Stimulated activated CD4-positive, alpha-beta T cell treated with anti-CD3 and anti-CD28 coated beads, Interleukin-1b, Interleukin-23, amount 100 ng/mL, for 48 hours (primary cell): ENCODE measurements around the gene LUZP2.
"Not testable (repeated sequence)": the region's sequence is repeated elsewhere in the genome, so short reads cannot be mapped to it uniquely, and the experiment has no call there.

Experiments used
- DNase-seq: peaks from one replicate; pipeline ENCODE4 v3.0.0-alpha.2; 2020

Gene LUZP2

GRCh38 chr11:24932110-24933000 lies 435.5 kb downstream of the LUZP2 start:
- no peak for DNase-seq

GRCh38 chr11:24934733-24935439 lies 438.0 kb downstream of the LUZP2 start:
- DNase-seq = no peak

DNA sequence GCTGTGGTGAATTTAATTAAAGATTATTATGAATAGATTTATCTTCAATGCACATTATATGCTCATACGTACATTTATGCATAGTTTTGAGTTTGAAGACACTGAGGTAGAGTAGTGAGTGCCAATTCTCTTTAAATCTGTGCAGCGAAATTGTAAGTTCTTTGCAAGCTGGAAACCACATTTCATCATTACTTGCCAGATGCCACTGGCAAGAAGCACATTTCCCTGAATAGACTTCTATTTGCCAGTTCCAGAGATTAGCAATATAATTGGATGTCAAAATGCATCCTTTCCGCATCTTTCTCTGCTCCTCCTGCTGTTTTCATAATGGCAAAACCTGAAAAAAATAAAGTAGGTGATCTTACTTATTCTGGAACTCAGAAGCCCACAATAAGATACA lies 448.0 kb downstream of the LUZP2 start:
- DNase-seq = no peak

DNA sequence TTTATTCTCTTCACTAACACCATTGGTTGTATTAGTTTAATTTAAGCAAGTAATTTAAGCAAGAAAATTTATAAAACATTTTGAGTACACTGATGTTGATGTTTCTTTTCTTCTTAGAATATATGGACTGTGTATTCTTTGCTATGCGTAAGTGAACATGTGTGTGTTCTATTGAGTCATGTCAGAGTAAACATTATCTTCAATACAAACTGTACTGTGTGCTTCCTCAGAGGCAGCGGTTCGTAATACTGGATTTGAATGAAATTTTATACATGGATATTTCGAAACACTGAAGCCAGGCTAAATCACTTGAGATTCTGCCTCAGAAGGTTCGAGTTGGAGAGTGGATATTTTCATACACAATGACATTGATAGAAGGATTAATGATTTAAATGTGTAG lies 452.6 kb downstream of the LUZP2 start:
- no peak for DNase-seq

GRCh38 chr11:24963852-24964251 lies 467.0 kb downstream of the LUZP2 start:
- DNase-seq = no peak

DNA sequence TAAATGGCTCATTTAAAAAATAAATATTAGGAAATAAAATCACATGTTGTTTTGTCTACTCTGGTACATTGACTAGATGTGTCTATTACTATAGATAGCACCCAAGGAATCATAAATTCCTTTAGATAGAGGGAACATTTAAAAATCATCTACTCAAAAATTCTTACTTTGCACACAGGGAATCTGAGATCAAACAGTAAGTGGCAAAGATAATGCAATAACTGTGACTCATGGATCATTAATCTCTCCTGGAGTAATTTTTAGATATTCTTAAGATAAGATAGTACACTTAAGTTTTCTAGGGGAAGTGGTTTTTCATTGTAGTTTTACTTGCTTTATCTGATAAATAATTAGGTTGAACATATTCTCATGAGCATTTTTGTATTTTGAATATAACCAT lies 468.9 kb downstream of the LUZP2 start:
- no peak for DNase-seq

- not testable (repeated sequence) for DNase-seq
Observed at GRCh38 chr11:24993903-24994302, 497.1 kb downstream of the LUZP2 start.

- DNase-seq = not testable (repeated sequence)
Observed at GRCh38 chr11:24999929-25000328, 503.1 kb downstream of the LUZP2 start.

DNA sequence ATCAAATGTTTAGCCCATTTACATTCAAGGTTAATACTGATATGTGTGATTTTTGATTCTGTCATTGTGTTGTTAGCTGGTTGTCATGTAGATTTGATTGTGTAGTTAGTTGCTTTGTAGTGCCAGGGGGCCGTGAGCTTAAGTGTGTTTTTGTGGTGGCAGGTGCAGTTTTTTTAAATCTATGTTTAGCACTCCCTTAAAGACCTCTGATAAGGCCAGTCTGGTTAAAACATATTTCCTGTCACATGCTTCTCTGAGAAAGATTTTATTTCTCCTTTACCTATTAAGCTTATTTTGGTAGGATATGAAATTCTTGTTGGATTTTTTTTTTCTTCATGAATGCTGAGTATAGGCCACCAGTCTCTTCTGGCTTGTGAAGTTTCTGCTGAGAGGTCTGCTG lies 540.6 kb downstream of the LUZP2 start:
- DNase-seq = no peak

DNA sequence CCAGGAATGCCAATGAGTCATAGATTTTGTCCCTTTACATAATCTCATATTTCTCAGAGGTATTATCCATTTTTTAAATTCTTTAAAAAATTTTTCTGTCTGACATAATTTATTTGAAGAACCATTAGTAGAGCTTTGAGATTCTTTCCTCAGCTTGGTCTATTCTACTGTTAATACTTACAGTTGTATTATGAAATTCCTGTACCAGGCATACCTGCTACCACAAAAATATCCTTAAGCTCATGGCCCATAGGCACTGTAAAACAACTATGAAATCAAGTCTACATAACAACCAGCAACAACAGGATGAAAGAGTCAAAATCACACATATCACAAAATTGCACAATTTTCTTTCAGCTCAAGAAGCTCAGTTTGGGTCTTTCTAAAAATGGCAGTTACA lies 541.3 kb downstream of the LUZP2 start:
- DNase-seq = no peak

- no peak for DNase-seq
Observed at GRCh38 chr11:25039165-25039564, 542.3 kb downstream of the LUZP2 start.

- no peak for DNase-seq
Observed at GRCh38 chr11:25048632-25049031, 551.8 kb downstream of the LUZP2 start.

- no peak for DNase-seq
Observed at GRCh38 chr11:25052844-25053243, 556.0 kb downstream of the LUZP2 start.

- DNase-seq = no peak
Observed at GRCh38 chr11:25057861-25058260, 561.0 kb downstream of the LUZP2 start.

DNA sequence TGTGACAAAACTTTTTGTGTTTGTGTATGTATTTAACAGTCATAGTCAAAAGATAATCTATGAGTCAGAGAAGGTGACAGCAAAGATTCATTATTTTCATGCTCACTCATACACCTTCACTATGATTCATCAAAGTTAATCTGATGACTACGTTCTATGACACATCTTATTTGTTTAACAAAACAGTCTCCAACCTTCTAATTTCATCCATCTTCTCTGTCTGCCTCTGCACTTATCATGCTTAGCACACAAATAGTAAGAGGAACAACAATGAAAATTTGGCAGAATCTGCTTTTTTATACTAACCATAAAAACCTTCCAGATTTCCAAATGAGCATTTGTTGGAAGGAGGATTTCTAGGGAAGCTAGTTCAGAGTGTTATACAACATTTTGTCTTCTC lies 568.9 kb downstream of the LUZP2 start:
- DNase-seq = no peak

GRCh38 chr11:25066706-25067105 lies 569.9 kb downstream of the LUZP2 start:
- DNase-seq = no peak

- DNase-seq = no peak
Observed at GRCh38 chr11:25068451-25068850, 571.6 kb downstream of the LUZP2 start.

DNA sequence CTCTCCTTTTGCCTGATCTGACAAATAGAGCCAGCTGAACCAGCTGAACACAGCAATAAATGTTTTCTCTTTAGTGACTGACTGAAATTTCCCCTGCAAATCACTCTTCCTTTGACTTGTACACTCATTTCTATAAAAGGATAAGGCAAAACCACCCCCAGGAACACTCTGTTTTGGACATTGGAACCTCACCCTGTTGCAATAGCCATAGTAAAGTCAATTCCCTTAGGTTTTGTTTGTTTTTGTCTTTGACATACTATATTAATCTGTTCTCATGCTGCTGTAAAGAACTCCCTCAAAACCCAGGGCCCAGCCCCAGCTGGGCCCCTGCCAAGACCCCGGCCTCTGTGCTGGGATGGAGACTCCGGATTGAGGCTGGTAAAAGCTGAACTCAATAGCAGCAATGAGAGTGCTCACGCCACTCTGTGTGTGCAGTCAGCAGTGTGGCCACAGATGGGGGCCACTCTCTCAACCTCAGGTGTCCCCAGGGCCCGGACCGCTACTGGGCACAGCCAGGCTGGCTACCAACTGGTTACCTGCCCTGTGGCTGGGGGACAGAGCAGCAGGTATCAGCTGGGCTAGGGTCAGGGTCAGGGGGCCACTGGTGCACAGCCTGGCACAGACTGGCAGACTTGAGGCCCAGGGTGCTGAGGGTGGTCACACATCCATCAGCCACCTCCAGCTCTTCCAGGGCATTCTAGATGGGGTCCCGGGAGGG lies 597.4 kb downstream of the LUZP2 start:
- DNase-seq = no peak

DNA sequence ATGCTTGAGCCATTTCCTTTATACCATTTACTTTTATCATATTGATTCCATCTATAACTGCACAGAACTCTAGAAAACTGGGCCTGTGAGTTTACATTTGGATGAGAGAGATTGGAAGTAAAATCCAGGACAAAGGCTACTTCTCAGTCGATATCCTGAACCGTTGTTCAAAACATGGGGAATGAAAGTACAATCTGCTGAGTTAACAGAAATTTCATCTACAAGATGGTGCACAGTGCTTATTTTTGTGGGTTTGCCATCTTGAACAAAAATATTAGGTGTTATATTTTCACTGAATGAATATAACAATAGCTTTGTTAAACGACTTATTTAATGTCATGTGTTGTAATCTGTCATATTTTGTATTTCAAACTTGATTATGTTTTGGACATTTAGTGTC lies 622.6 kb downstream of the LUZP2 start:
- DNase-seq = no peak
